Activated naive CD8-positive, alpha-beta T cell treated with anti-CD3 and anti-CD28 coated beads for 36 hours (primary cell): Measurements from ENCODE around the gene BPIFA2. TPM values are rescaled to one million over a fixed set of nuclear protein-coding genes. Genes with fewer than 3 reads are reported as not detected.
"Not testable (repeated sequence)": the region's sequence is repeated elsewhere in the genome, so short reads cannot be mapped to it uniquely, and the experiment has no call there.

Source experiments
- DNase-seq: peaks from one replicate; pipeline ENCODE4 v3.0.0; 2021
- H3K27ac Mint-ChIP-seq: one replicate; pipeline ENCODE4 v1.8.0; 2022; ENCODE audit warnings: mild to moderate bottlenecking, moderate library complexity, mixed read lengths
- H3K27me3 Mint-ChIP-seq: one replicate; pipeline ENCODE4 v1.8.0; 2022; ENCODE audit warnings: mild to moderate bottlenecking, mixed read lengths
- H3K36me3 Mint-ChIP-seq: one replicate; pipeline ENCODE4 v1.8.0; 2021; ENCODE audit warnings: mild to moderate bottlenecking, mixed read lengths
- H3K4me1 Mint-ChIP-seq: one replicate; pipeline ENCODE4 v1.8.0; 2021; ENCODE audit warnings: mixed read lengths
- H3K4me3 Mint-ChIP-seq: one replicate; pipeline ENCODE4 v1.8.0; 2022; ENCODE audit warnings: mild to moderate bottlenecking, moderate library complexity, mixed read lengths
- H3K9me3 Mint-ChIP-seq: one replicate; pipeline ENCODE4 v1.8.0; 2022; ENCODE audit warnings: mixed read lengths
- total RNA-seq, 2 experiments: library from RNA; stranded (reverse); gene quantifications; one replicate each; pipeline ENCODE4 v1.2.3, GENCODE V29; 2021

Gene BPIFA2
- total RNA-seq = not detected

GRCh38 chr20:33167859-33168258 is at the start of gene BPIFA2:
Gene BPIFA2 (plus strand): TSS chr20:33168159. CDS start chr20:33169146, 987 bp downstream.
- Mint-ChIP-seq H3K27me3 (peaks cover 4% of the 10 kb centered on the region), H3K4me3 (no peak within 1 kb of the TSS), H3K36me3 (peaks cover 3% of the 10 kb centered on the region), H3K9me3 (peaks cover 17% of the 10 kb centered on the region), H3K4me1 (no peaks in the 10 kb centered on the region), H3K27ac (no peak within 1 kb of the TSS)
- no peak for DNase-seq

GRCh38 chr20:33119725-33120720 is 47.9 kb upstream of the BPIFA2 start:
- H3K4me3 Mint-ChIP-seq = no peak overlapping the region
- H3K9me3 Mint-ChIP-seq = peaks cover 5% of the 10 kb centered on the region
- H3K36me3 Mint-ChIP-seq = peaks cover 4% of the 10 kb centered on the region
- H3K27me3 Mint-ChIP-seq = peaks cover 4% of the 10 kb centered on the region
- peak overlapping the region; percentile 35 for H3K27ac Mint-ChIP-seq
- H3K4me1 Mint-ChIP-seq = peaks cover 15% of the 10 kb centered on the region
- DNase-seq = no peak

- Mint-ChIP-seq H3K27me3 (peaks cover 4% of the 10 kb centered on the region), H3K4me1 (peaks cover 15% of the 10 kb centered on the region)
These were observed 47.0 kb upstream of the BPIFA2 start for GRCh38 chr20:33120934-33121333.

GRCh38 chr20:33122297-33122696 is 45.7 kb upstream of the BPIFA2 start:
- not testable (repeated sequence) for H3K9me3 Mint-ChIP-seq, H3K27ac Mint-ChIP-seq, H3K36me3 Mint-ChIP-seq, DNase-seq, H3K4me3 Mint-ChIP-seq, H3K27me3 Mint-ChIP-seq
- peaks cover 15% of the 10 kb centered on the region for H3K4me1 Mint-ChIP-seq

More at GRCh38 chr20:33120934-33121333, 47.0 kb upstream of the BPIFA2 start:
- Mint-ChIP-seq H3K36me3 (peaks cover 4% of the 10 kb centered on the region), H3K4me3 (no peak overlapping the region), H3K27ac (no peak overlapping the region), H3K9me3 (peaks cover 5% of the 10 kb centered on the region)
- no peak for DNase-seq

GRCh38 chr20:33124261-33124660 is 43.7 kb upstream of the BPIFA2 start:
- H3K4me1 Mint-ChIP-seq = peaks cover 13% of the 10 kb centered on the region
- peaks cover 4% of the 10 kb centered on the region for H3K9me3 Mint-ChIP-seq
- no peak overlapping the region for H3K4me3 Mint-ChIP-seq
- DNase-seq = no peak
- peaks cover 4% of the 10 kb centered on the region for H3K27me3 Mint-ChIP-seq
- H3K27ac Mint-ChIP-seq = no peak overlapping the region
- peaks cover 4% of the 10 kb centered on the region for H3K36me3 Mint-ChIP-seq

- Mint-ChIP-seq H3K27me3 (peaks cover 4% of the 10 kb centered on the region), H3K4me3 (no peak overlapping the region), H3K4me1 (peaks cover 6% of the 10 kb centered on the region), H3K36me3 (peaks cover 4% of the 10 kb centered on the region), H3K9me3 (peaks cover 4% of the 10 kb centered on the region), H3K27ac (no peak overlapping the region)
- no peak for DNase-seq
These were observed 43.0 kb upstream of the BPIFA2 start for GRCh38 chr20:33124994-33125393.

GRCh38 chr20:33125983-33126382 is 42.0 kb upstream of the BPIFA2 start:
- peaks cover 4% of the 10 kb centered on the region for H3K27me3 Mint-ChIP-seq
- H3K4me3 Mint-ChIP-seq = no peak overlapping the region
- H3K9me3 Mint-ChIP-seq = no peaks in the 10 kb centered on the region
- no peak overlapping the region for H3K27ac Mint-ChIP-seq
- DNase-seq = no peak
- no peaks in the 10 kb centered on the region for H3K4me1 Mint-ChIP-seq
- no peaks in the 10 kb centered on the region for H3K36me3 Mint-ChIP-seq

GRCh38 chr20:33127422-33128097 is 40.4 kb upstream of the BPIFA2 start:
- Mint-ChIP-seq H3K4me1 (no peaks in the 10 kb centered on the region), H3K4me3 (no peak overlapping the region), H3K27ac (no peak overlapping the region), H3K36me3 (no peaks in the 10 kb centered on the region), H3K9me3 (no peaks in the 10 kb centered on the region), H3K27me3 (peaks cover 8% of the 10 kb centered on the region)
- DNase-seq = no peak

GRCh38 chr20:33130568-33131061 is 37.3 kb upstream of the BPIFA2 start:
- no peaks in the 10 kb centered on the region for H3K9me3 Mint-ChIP-seq
- H3K27me3 Mint-ChIP-seq = peaks cover 4% of the 10 kb centered on the region
- no peak overlapping the region for H3K4me3 Mint-ChIP-seq
- no peaks in the 10 kb centered on the region for H3K4me1 Mint-ChIP-seq
- H3K27ac Mint-ChIP-seq = no peak overlapping the region
- no peaks in the 10 kb centered on the region for H3K36me3 Mint-ChIP-seq
- no peak for DNase-seq

GRCh38 chr20:33131949-33132473 is 35.9 kb upstream of the BPIFA2 start:
- Mint-ChIP-seq H3K27me3 (peaks cover 4% of the 10 kb centered on the region), H3K27ac (no peak overlapping the region), H3K9me3 (no peaks in the 10 kb centered on the region), H3K4me3 (no peak overlapping the region), H3K4me1 (no peaks in the 10 kb centered on the region), H3K36me3 (no peaks in the 10 kb centered on the region)
- DNase-seq = no peak

GRCh38 chr20:33132513-33133372 is 35.2 kb upstream of the BPIFA2 start:
- no peak overlapping the region for H3K27ac Mint-ChIP-seq

GRCh38 chr20:33133373-33133941 is 34.5 kb upstream of the BPIFA2 start:
- H3K9me3 Mint-ChIP-seq = no peaks in the 10 kb centered on the region
- no peak for DNase-seq
- H3K27ac Mint-ChIP-seq = no peak overlapping the region
- H3K27me3 Mint-ChIP-seq = peaks cover 4% of the 10 kb centered on the region
- no peak overlapping the region for H3K4me3 Mint-ChIP-seq
- no peaks in the 10 kb centered on the region for H3K36me3 Mint-ChIP-seq
- no peaks in the 10 kb centered on the region for H3K4me1 Mint-ChIP-seq

More at GRCh38 chr20:33132513-33133372, 35.2 kb upstream of the BPIFA2 start:
- no peak for DNase-seq
- Mint-ChIP-seq H3K36me3 (no peaks in the 10 kb centered on the region), H3K4me1 (no peaks in the 10 kb centered on the region), H3K9me3 (no peaks in the 10 kb centered on the region), H3K4me3 (no peak overlapping the region), H3K27me3 (peaks cover 4% of the 10 kb centered on the region)

GRCh38 chr20:33137195-33137594 is 30.8 kb upstream of the BPIFA2 start:
- H3K9me3 Mint-ChIP-seq = no peaks in the 10 kb centered on the region
- no peaks in the 10 kb centered on the region for H3K4me1 Mint-ChIP-seq
- H3K36me3 Mint-ChIP-seq = no peaks in the 10 kb centered on the region
- no peak overlapping the region for H3K4me3 Mint-ChIP-seq
- H3K27ac Mint-ChIP-seq = no peak overlapping the region
- DNase-seq = no peak
- H3K27me3 Mint-ChIP-seq = peaks cover 3% of the 10 kb centered on the region

GRCh38 chr20:33139467-33139866 is 28.5 kb upstream of the BPIFA2 start:
- Mint-ChIP-seq H3K4me1 (no peaks in the 10 kb centered on the region), H3K36me3 (no peaks in the 10 kb centered on the region), H3K27me3 (peaks cover 4% of the 10 kb centered on the region), H3K9me3 (no peaks in the 10 kb centered on the region), H3K27ac (no peak overlapping the region), H3K4me3 (no peak overlapping the region)
- no peak for DNase-seq
